ENCODE measurements around the gene MAGED4B. TPM values are rescaled to one million over a fixed set of nuclear protein-coding genes. Genes with fewer than 3 reads are reported as not detected.

Gene MAGED4B
- total RNA-seq, 5 donors from 2014 or later (not counting 1 experiment from before 2014, with no cell fraction given) = 3.2 to 14.7 (median 4.8) TPM

DNA sequence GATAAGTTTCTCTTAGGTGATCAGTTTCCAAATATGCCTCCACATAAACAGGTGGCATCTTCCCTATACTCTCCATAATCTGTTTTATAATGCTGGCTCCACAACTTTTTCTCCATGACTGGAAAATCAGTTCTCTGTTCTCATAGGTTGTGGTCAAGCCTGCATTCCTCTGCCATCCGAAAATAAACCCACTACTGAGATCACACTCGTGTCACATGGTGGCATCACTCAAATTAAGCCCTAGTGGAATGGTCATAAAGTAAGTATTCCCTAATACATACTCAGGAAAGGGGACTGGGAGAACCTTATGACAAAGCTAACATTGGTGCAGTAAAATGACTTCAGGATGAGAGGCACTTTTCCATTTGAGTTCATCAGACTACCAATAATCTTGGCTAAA, 37.6 kb downstream of the MAGED4B start:
- Mint-ChIP-seq H3K9me3 (no peaks in the 10 kb centered on the region), H3K36me3 (no peaks in the 10 kb centered on the region), H3K4me1 (no peaks in the 10 kb centered on the region), H3K27me3 (peaks cover 20 to 61% of the 10 kb centered on the region in 2 donors), H3K27ac (no peak overlapping the region), H3K4me3 (no peak overlapping the region)
- no CpG with 5 or more reads among the region's 2 CpGs for WGBS (ENCODE audit: insufficient coverage)
- H3K36me3 ChIP-seq (ENCODE audit: control insufficient read depth in 2 of 2, extremely low read depth in 1 of 2, insufficient read depth in 1 of 2, low read length in 1 of 2) = no peaks in the 10 kb centered on the region
- no peaks in the 10 kb centered on the region for H3K9me3 ChIP-seq
- no peaks in the 10 kb centered on the region for H3K4me1 ChIP-seq (ENCODE audit: control insufficient read depth in 1 of 2, extremely low read depth in 1 of 2, insufficient read depth in 2 of 2, low read length in 2 of 2)
- DNase-seq = no peak
- POLR2A ChIA-PET = no interaction called here
- no peak overlapping the region for H3K4me3 ChIP-seq (ENCODE audit: control insufficient read depth in 1 of 2, extremely low read depth in 1 of 2, low read length in 1 of 2)
- H3K27me3 ChIP-seq (replicated peaks in 1 of 2; ENCODE audit: control insufficient read depth in 2 of 2, extremely low read depth in 1 of 2, insufficient read depth in 2 of 2, low read length in 1 of 2) = no peaks in the 10 kb centered on the region
- no peak overlapping the region for H3K27ac ChIP-seq (ENCODE audit: low read length)
- ATAC-seq (replicated peaks in 1 of 4) = no peak
- CTCF ChIA-PET = no interaction called here

- Mint-ChIP-seq H3K36me3 (no peaks in the 10 kb centered on the region), H3K4me3 (no peak overlapping the region), H3K9me3 (no peaks in the 10 kb centered on the region), H3K27ac (no peak overlapping the region), H3K27me3 (peaks cover 7 to 27% of the 10 kb centered on the region in 2 donors), H3K4me1 (no peaks in the 10 kb centered on the region)
- no peaks in the 10 kb centered on the region for H3K27me3 ChIP-seq (replicated peaks in 1 of 2; ENCODE audit: control insufficient read depth in 2 of 2, extremely low read depth in 1 of 2, insufficient read depth in 2 of 2, low read length in 1 of 2)
- no peak for DNase-seq
- WGBS (ENCODE audit: insufficient coverage) = no CpG with 5 or more reads among the region's 3 CpGs
- H3K4me3 ChIP-seq (ENCODE audit: control insufficient read depth in 1 of 2, extremely low read depth in 1 of 2, low read length in 1 of 2) = no peak overlapping the region
- no peak for ATAC-seq (replicated peaks in 1 of 4)
- no peak overlapping the region for H3K27ac ChIP-seq (ENCODE audit: low read length)
- no peaks in the 10 kb centered on the region for H3K36me3 ChIP-seq (ENCODE audit: control insufficient read depth in 2 of 2, extremely low read depth in 1 of 2, insufficient read depth in 1 of 2, low read length in 1 of 2)
- no peaks in the 10 kb centered on the region for H3K9me3 ChIP-seq
- ChIA-PET POLR2A (no interaction called here), CTCF (no interaction called here)
- H3K4me1 ChIP-seq (ENCODE audit: control insufficient read depth in 1 of 2, extremely low read depth in 1 of 2, insufficient read depth in 2 of 2, low read length in 2 of 2) = no peaks in the 10 kb centered on the region
Measured at GRCh38 chrX:52015794-52016193, 53.2 kb downstream of the MAGED4B start.

Other genes starting within 250 kb of the MAGED4B start
- 10 to 100 TPM; 30.0 to 44.6 (median 31.2) TPM for gene MAGED1, start 175.6 kb downstream of the MAGED4B start, total RNA-seq
- 10 to 100 TPM in 1 of 5 donors, 1 to 10 TPM in 3, under 1 TPM in 1; 0.43 to 12.4 (median 2.9) TPM for gene MAGED4, start 115.7 kb upstream of the MAGED4B start, total RNA-seq

Data from T-cell (primary cell).